Stomach (tissue), 9 donors: Measurements from ENCODE around the gene RFX2. TPM values are rescaled to one million over a fixed set of nuclear protein-coding genes. Genes with fewer than 3 reads are reported as not detected.

Experiments
- DNase-seq, 2 donors: peaks; one replicate each; pipeline versions ENCODE4 v3.0.0 to v3.0.0-alpha.2; 2013 to 2019
- H3K27ac ChIP-seq, 5 donors: fragments of 200-600 bp in 4 of 5; sonication (generic) in 4 of 5; one replicate each; pipeline ENCODE4 v1.5.1; 2013 to 2019; ENCODE audit warnings: mild to moderate bottlenecking in 1 of 5, moderate library complexity in 1 of 5
- H3K27me3 ChIP-seq, 3 donors: fragments of 200-600 bp; sonication (generic); one replicate each; pipeline ENCODE4 v1.5.1; 2017 to 2019; ENCODE audit warnings: mixed run types in 1 of 3
- H3K36me3 ChIP-seq, 4 donors: fragments of 200-600 bp; sonication (generic); 1 replicate in 3 of 4; 2 replicates in 1 of 4; pipeline ENCODE4 v1.5.1; 2016 to 2019
- H3K4me1 ChIP-seq, 4 donors: fragments of 200-600 bp; sonication (generic); one replicate each; pipeline ENCODE4 v1.5.1; 2016 to 2019
- H3K4me3 ChIP-seq, 4 donors: fragments of 200-600 bp; sonication (generic) in 3 of 4; one replicate each; pipeline ENCODE4 v1.5.1; 2016 to 2019; ENCODE audit warnings: mild to moderate bottlenecking in 1 of 4
- H3K9me3 ChIP-seq, 4 donors: fragments of 200-600 bp; sonication (generic); one replicate each; pipeline ENCODE4 v1.5.1; 2016 to 2019
- CTCF ChIP-seq, 7 experiments: fragments of 450-650 bp in 4 of 7; fragments of 200-600 bp in 3 of 7; sonication (generic) in 3 of 7; IDR thresholded peaks; one replicate each; pipeline ENCODE4 v1.5.1; 2016 to 2019; ENCODE audit warnings: antibody characterized with exemption in 7 of 7, control low read depth in 2 of 7, mild to moderate bottlenecking in 1 of 7
- EP300 ChIP-seq: sonication (generic); formaldehyde crosslinking; IDR thresholded peaks from one replicate; pipeline ENCODE4 v1.6.1; 2017; ENCODE audit warnings: antibody characterized with exemption
- POLR2A ChIP-seq, 4 donors: fragments of 450-650 bp; IDR thresholded peaks; one replicate each; pipeline ENCODE4 v1.6.1; 2016; ENCODE audit warnings: antibody characterized with exemption in 4 of 4, control low read depth in 2 of 4, mild to moderate bottlenecking in 1 of 4, moderate library complexity in 1 of 4
- POLR2AphosphoS5 ChIP-seq, 3 donors: sonication (generic); formaldehyde crosslinking; IDR thresholded peaks; one replicate each; pipeline ENCODE4 v1.6.1; 2016; ENCODE audit warnings: antibody characterized with exemption in 3 of 3
- WGBS, 5 donors: extraction: QIAGEN DNeasy Blood & Tissue Kit in 3 of 5; methylation state at CpG; one replicate each; pipeline versions ENCODE4 v1.1.5 to v1.1.7; 2013 to 2018; 5-methylcytosine and 5-hydroxymethylcytosine counted together
- intact Hi-C: fragments of 100-400 bp; cut with DNase I; formaldehyde crosslinking; loops from one replicate; pipeline ENCODE4 v1.15.1; 2023; ENCODE audit warnings: low total_unique reads
- polyA plus RNA-seq, 3 donors: library from polyadenylated mRNA; stranded (reverse); fragments of 200-250 nt; gene quantifications; one replicate each; pipeline ENCODE4 v1.2.3, GENCODE V29; 2013
- total RNA-seq, 5 donors: library from RNA; depleted of rRNA; stranded (reverse); fragments of >200 nt; gene quantifications; one replicate each; pipeline versions ENCODE4 v1.1.0 to v1.2.3, GENCODE V29; 2014 to 2016
- donor health status: healthy with polysubstance abuse.
- donor health status: Bipolar disorder and iron deficiency.
- donor health status: healthy.

The RFX2 gene
- total and polyA plus RNA-seq, 8 donors: 1.2 to 123 (median 8.0) TPM

DNA sequence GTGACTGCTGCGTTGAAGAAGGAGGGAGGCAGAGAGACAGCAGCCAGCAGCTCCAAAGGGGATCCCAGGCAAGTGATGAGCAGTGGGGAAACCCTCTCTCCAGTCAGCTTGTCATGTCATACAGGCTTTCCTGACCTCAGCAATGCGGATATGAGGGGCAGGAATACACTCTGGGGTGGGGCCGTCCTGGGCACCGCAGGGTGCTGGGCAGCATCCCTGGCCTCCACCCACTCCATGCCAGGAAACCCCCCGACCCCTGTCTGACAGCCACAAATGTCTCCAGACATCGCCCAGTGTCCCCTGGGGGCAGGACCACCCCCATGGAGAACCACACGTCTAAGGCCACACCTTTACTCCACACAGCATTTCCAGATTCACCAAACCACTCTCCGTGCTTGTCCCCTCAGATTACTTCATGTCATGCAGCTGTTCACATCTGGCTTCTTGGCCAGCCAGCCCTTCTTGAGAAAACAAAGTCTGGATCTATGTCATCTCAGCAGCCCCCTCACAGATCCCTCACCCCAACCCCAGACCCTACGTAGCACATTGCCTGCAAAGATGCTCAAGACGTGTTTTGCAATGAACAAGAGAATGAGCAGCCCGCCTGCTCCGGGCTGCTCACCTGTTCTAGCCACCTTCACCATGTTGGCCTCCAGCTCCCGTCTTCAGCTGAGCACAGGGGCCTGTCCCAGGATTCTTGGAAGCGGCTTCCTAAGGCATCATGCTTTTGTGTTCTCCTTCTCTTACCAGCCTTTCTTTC is 46.5 kb downstream of the RFX2 start:
- Histone ChIP-seq H3K36me3 (no peaks in the 10 kb centered on the region), H3K4me3 (no peak overlapping the region), H3K27ac (peak overlapping the region; percentile 9 to 90 (median 89)), H3K9me3 (no peaks in the 10 kb centered on the region), H3K27me3 (no peaks in the 10 kb centered on the region), H3K4me1 (peaks cover 58 to 97% (median 75%) of the 10 kb centered on the region in 4 donors)
- intact Hi-C loops: no loop called here
- peak in 1 of 2 donors; percentile 57 for DNase-seq
- 70 to 81% (median 78%) methylated on average over 13 to 14 of the region's 14 CpGs for whole genome bisulfite sequencing, 5 donors
- no peak for TF ChIP-seq POLR2AphosphoS5 (IDR thresholded peaks at IDR 0.05)
- TF ChIP-seq CTCF (IDR thresholded peaks at IDR 0.05): no peak
- TF ChIP-seq POLR2A (IDR thresholded peaks at IDR 0.05): no peak
- no peak for TF ChIP-seq EP300

- Histone ChIP-seq H3K4me1 (peaks cover 60 to 97% (median 78%) of the 10 kb centered on the region in 4 donors), H3K27ac (peak overlapping the region; percentile 31 to 90 (median 89)), H3K36me3 (no peaks in the 10 kb centered on the region), H3K27me3 (no peaks in the 10 kb centered on the region), H3K9me3 (no peaks in the 10 kb centered on the region), H3K4me3 (no peak overlapping the region)
- no peak for DNase-seq
- WGBS, 5 donors: 90 to 93% (median 91%) methylated on average over 12 to 17 of the region's 17 CpGs
- no peak for TF ChIP-seq EP300
- no peak for TF ChIP-seq POLR2AphosphoS5 (IDR thresholded peaks at IDR 0.05)
- TF ChIP-seq POLR2A (IDR thresholded peaks at IDR 0.05): no peak
- TF ChIP-seq CTCF (IDR thresholded peaks at IDR 0.05): no peak
- intact Hi-C loops: no loop called here
Measured at GRCh38 chr19:6062961-6063575, 47.2 kb downstream of the RFX2 start.

GRCh38 chr19:6062274-6062673 is 48.0 kb downstream of the RFX2 start:
- no peaks in the 10 kb centered on the region for H3K36me3 ChIP-seq
- H3K27ac ChIP-seq: peak overlapping the region; percentile 31 to 90 (median 89)
- H3K9me3 ChIP-seq: no peaks in the 10 kb centered on the region
- peaks cover 60 to 97% (median 80%) of the 10 kb centered on the region in 4 donors for H3K4me1 ChIP-seq
- H3K27me3 ChIP-seq: no peaks in the 10 kb centered on the region
- WGBS, 5 donors: 48 to 70% (median 65%) methylated on average over 11 of the region's 11 CpGs
- H3K4me3 ChIP-seq: no peak overlapping the region
- intact Hi-C loops: no loop called here
- TF ChIP-seq EP300 (no peak), CTCF (IDR thresholded peaks at IDR 0.05) (no peak), POLR2A (IDR thresholded peaks at IDR 0.05) (no peak), POLR2AphosphoS5 (IDR thresholded peaks at IDR 0.05) (peak in 2 of 3 donors; percentile 50 to 82)
- peak; percentile 28 to 76 for DNase-seq

DNA sequence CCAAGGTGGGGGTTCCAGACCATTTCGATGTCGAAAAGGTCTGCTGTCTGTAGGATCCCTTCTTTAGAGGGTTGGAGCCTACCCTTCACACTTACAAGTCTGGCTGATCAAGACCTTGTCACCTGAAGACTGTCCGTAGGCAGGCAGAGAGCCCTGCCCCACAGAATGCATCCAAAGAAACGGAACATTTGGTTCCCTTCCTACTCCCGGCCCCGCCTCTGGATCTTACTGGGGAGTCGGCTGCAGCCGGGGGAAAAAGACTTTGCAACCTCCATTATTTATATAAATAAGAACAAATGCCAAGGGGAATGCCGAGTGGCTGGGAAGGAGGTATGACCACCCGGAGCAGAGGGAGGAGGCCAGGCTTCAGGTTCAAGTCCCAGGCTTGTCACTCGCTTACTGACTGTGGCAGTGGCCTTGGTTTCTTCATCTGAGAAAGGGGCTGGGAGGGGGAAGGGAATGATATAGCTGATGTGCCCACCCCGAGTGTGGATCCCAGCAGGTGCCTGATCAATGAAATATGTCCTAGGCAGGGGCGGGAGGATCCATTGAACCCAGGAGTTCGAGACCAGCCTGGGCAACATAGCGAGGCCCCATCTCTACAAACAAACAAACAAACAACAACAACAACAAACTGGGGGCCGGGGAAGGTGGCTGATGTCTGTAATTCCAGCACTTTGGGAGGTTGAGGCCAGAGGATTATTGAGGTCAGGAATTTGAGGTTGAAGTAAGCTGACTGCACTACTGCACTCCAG is 48.7 kb downstream of the RFX2 start:
- H3K4me1 ChIP-seq: peaks cover 62 to 97% (median 82%) of the 10 kb centered on the region in 4 donors
- 53 to 66% (median 64%) methylated on average over 16 of the region's 16 CpGs for WGBS, 5 donors
- no peaks in the 10 kb centered on the region for H3K9me3 ChIP-seq
- TF ChIP-seq POLR2AphosphoS5 (IDR thresholded peaks at IDR 0.05) (peak in 1 of 3 donors; percentile 82), EP300 (peak; percentile 42), POLR2A (IDR thresholded peaks at IDR 0.05) (no peak), CTCF (IDR thresholded peaks at IDR 0.05) (no peak)
- DNase-seq: no peak
- intact Hi-C loops: no loop called here
- peak overlapping the region; percentile 31 to 90 (median 89) for H3K27ac ChIP-seq
- no peaks in the 10 kb centered on the region for H3K36me3 ChIP-seq
- H3K4me3 ChIP-seq: no peak overlapping the region
- H3K27me3 ChIP-seq: no peaks in the 10 kb centered on the region
